ENCODE data around the gene ARHGDIA. TPM values are rescaled to one million over a fixed set of nuclear protein-coding genes. Genes with fewer than 3 reads are reported as not detected.

ARHGDIA gene
- total and polyA plus RNA-seq, 2 of the 8 experiments (the other 6 are each of a cell fraction or from before 2014, with no cell fraction given), result 62.4 to 217 TPM

GRCh38 chr17:81833160-81833920 lies 37.8 kb downstream of the ARHGDIA start, which contains the start of gene MCRIP1:
TSS of gene MCRIP1 (minus strand) at chr17:81833291. CDS start at chr17:81824506, 8,785 bp downstream.
- Histone ChIP-seq H3K27ac (ENCODE audit: low read depth, low read length) (peak within 1 kb of the TSS; percentile 83), H2BK5ac (ENCODE audit: low read depth, low read length) (peak within 1 kb of the TSS; percentile 86), H3K4me2 (ENCODE audit: insufficient read depth in 1 of 2, low read depth in 2 of 2, low read length in 2 of 2) (peak within 1 kb of the TSS; percentile 94 to 95), H3K14ac (ENCODE audit: insufficient read length) (peak within 1 kb of the TSS; percentile 54), H3K79me1 (ENCODE audit: low read depth, low read length) (peaks cover 13% of the 10 kb centered on the region), H2BK20ac (ENCODE audit: low read length) (no peak within 1 kb of the TSS), H3K18ac (ENCODE audit: extremely low read depth, low read length) (peak within 1 kb of the TSS; percentile 83), H4K5ac (ENCODE audit: insufficient read length, low read depth, low read length) (peak within 1 kb of the TSS; percentile 93), H2BK120ac (replicated peaks; ENCODE audit: low read depth, low read length) (peak within 1 kb of the TSS; percentile 33), H2AFZ (ENCODE audit: low read length) (no peak within 1 kb of the TSS; the same call in 1 of the 2 replicates), H3K4ac (replicated peaks; ENCODE audit: insufficient read length, low read depth, low read length) (peak within 1 kb of the TSS; percentile 90), H3K79me2 (ENCODE audit: control insufficient read depth in 1 of 2, insufficient read depth in 2 of 2, low read length in 2 of 2) (peaks cover 0 to 15% of the 10 kb centered on the region in 2 experiments; a peak in 1 of 4 replicates), H3K9me3 (ENCODE audit: insufficient read depth in 2 of 2, low read depth in 1 of 2, low read length in 1 of 2) (no peaks in the 10 kb centered on the region), H3K4me1 (replicated peaks in 1 of 4; ENCODE audit: control insufficient read depth in 3 of 4, insufficient read depth in 4 of 4, low read length in 3 of 4) (peaks cover 0 to 15% (median 8%) of the 10 kb centered on the region in 4 experiments; a peak in 4 of 7 replicates), H2AK5ac (ENCODE audit: low read depth, low read length) (peak within 1 kb of the TSS; percentile 75), H3K27me3 (replicated peaks in 1 of 4; ENCODE audit: control insufficient read depth in 3 of 4, extremely low read depth in 1 of 4, insufficient read depth in 3 of 4, low read length in 3 of 4) (0 out of 7 replicates have a peak, but pooled peaks cover 0 to 2% (median 0%) of the 10 kb centered on the region in 4 experiments), H3K23ac (ENCODE audit: insufficient read length) (no peak within 1 kb of the TSS), H3K56ac (replicated peaks; ENCODE audit: insufficient read length, low read depth, low read length) (peak within 1 kb of the TSS; percentile 96), H2BK15ac (ENCODE audit: low read length) (peak within 1 kb of the TSS; percentile 88; the same call in 1 of the 2 replicates), H3K9ac (replicated peaks in 1 of 4; ENCODE audit: extremely low read depth in 1 of 4, low read depth in 3 of 4, low read length in 3 of 4) (peak within 1 kb of the TSS; percentile 80 to 93 (median 86)), H2BK12ac (ENCODE audit: low read depth, low read length) (peak within 1 kb of the TSS; percentile 75; the same call in 1 of the 2 replicates), H3K23me2 (ENCODE audit: low read depth, low read length) (peaks cover 8% of the 10 kb centered on the region), H4K8ac (ENCODE audit: extremely low read depth, insufficient read depth, low read length) (peak within 1 kb of the TSS; percentile 98), H3K4me3 (ENCODE audit: extremely low read depth in 1 of 4, insufficient read depth in 2 of 4, low read depth in 3 of 4, low read length in 4 of 4) (peak within 1 kb of the TSS; percentile 81 to 97 (median 85)), H3K36me3 (ENCODE audit: control insufficient read depth in 2 of 4, insufficient read depth in 4 of 4, low read length in 3 of 4) (no peaks in the 10 kb centered on the region; a peak in 1 of 8 replicates), H4K20me1 (replicated peaks in 1 of 2; ENCODE audit: control insufficient read depth in 1 of 2, insufficient read depth in 2 of 2, low read length in 2 of 2) (peaks cover 0 to 16% of the 10 kb centered on the region in 2 experiments), H4K91ac (replicated peaks; ENCODE audit: insufficient read length, low read length) (peak within 1 kb of the TSS; percentile 91)
- WGBS, 2 experiments (ENCODE audit: extremely low coverage in 1 of 2, insufficient coverage in 1 of 2, insufficient read length in 1 of 2, insufficient replicate concordance in 2 of 2, low coverage in 1 of 2, low lambda C conversion rate in 2 of 2, missing lambda C conversion rate in 1 of 2), result 1% methylated on average over 28 of the region's 76 CpGs; no CpG with 5 or more reads in 1 of the 2 experiments
- DNase-seq (ENCODE audit: low read depth in 1 of 2, low spot score in 2 of 2) (peak; percentile 60 to 95), FAIRE-seq (no peak)
- ChIA-PET CTCF (ENCODE audit: partially characterized antibody) (interaction anchor here (0.7 to 2.5 kb wide), 6 partner anchors 11 to 100 kb away, joined by 3 to 10 read pairs (median 4); no protein-coding TSS in a partner anchor), POLR2A (ENCODE audit: partially characterized antibody) (interaction anchor here (0.8 to 5.0 kb wide), 23 partner anchors 9 to 167 kb away, joined by 3 to 37 read pairs (median 5); partner anchors contain the start of genes ARHGDIA, CCDC137, MRPL12 and OXLD1)
- TF ChIP-seq PHF8 (conservative IDR thresholded peaks at IDR 0.05; ENCODE audit: low read depth, low read length) (peak; percentile 94), CREB1 (IDR thresholded peaks at IDR 0.05) (peak; percentile 88), ATF2 (IDR thresholded peaks at IDR 0.05; ENCODE audit: low read length) (no peak), EGR1 (IDR thresholded peaks at IDR 0.05; ENCODE audit: borderline replicate concordance, low read depth, low read length) (peak; percentile 95), POLR2A (IDR thresholded peaks at IDR 0.05; ENCODE audit: control extremely low read depth in 1 of 2, low read depth in 2 of 2, low read length in 2 of 2) (peak in 1 of 2 experiments; percentile 87; a peak in 1 of 3 replicates), JUND (IDR thresholded peaks at IDR 0.05; ENCODE audit: low read length) (no peak), RFX5 (IDR thresholded peaks at IDR 0.05; ENCODE audit: borderline replicate concordance, low read depth, low read length) (no peak), RBBP5 (IDR thresholded peaks at IDR 0.05; ENCODE audit: borderline replicate concordance, low read depth, low read length) (no peak), TCF12 (IDR thresholded peaks at IDR 0.05; ENCODE audit: low read depth, low read length) (no peak), HDAC6 (IDR thresholded peaks at IDR 0.05; ENCODE audit: low read depth, low read length) (no peak)
